ENCODE measurements around the gene NCR3LG1. TPM values are rescaled to one million over a fixed set of nuclear protein-coding genes. Genes with fewer than 3 reads are reported as not detected.

Gene NCR3LG1
- polyA plus RNA-seq, 1 donor (not counting 4 experiments of a cell fraction or from before 2014, with no cell fraction given): 3.9 TPM

DNA sequence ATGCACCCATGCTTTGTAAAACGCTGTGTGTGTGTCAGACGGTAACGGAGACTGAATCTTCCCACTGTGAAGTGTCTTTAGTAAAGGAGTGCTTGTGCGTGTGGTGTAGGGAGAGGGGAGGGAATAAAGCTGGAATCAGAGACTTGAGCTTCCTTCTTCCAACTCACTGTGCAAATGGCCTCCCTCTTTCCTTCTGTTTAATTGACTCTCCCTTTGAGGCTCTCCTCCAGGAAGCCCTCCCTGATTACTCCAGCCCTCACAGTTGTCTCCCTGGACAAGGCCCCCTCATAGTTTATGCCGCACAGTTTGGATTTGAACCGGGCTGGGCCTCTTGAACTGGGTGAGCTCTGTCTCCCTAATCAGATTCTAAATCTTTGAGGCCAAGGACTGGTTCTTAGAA lies 59.8 kb downstream of the NCR3LG1 start:
- no peak overlapping the region for H2AFZ ChIP-seq (ENCODE audit: control insufficient read depth, low read length)
- TF ChIP-seq EZH2 (IDR thresholded peaks at IDR 0.05; ENCODE audit: low read length): no peak
- TF ChIP-seq, protein P1, sequence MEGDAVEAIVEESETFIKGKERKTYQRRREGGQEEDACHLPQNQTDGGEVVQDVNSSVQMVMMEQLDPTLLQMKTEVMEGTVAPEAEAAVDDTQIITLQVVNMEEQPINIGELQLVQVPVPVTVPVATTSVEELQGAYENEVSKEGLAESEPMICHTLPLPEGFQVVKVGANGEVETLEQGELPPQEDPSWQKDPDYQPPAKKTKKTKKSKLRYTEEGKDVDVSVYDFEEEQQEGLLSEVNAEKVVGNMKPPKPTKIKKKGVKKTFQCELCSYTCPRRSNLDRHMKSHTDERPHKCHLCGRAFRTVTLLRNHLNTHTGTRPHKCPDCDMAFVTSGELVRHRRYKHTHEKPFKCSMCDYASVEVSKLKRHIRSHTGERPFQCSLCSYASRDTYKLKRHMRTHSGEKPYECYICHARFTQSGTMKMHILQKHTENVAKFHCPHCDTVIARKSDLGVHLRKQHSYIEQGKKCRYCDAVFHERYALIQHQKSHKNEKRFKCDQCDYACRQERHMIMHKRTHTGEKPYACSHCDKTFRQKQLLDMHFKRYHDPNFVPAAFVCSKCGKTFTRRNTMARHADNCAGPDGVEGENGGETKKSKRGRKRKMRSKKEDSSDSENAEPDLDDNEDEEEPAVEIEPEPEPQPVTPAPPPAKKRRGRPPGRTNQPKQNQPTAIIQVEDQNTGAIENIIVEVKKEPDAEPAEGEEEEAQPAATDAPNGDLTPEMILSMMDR (optimal IDR thresholded peaks at IDR 0.05 in 1 of 3, IDR thresholded peaks at IDR 0.05 in 1 of 3, conservative IDR thresholded peaks at IDR 0.05 in 1 of 3; ENCODE audit: extremely low read depth in 1 of 3, insufficient read depth in 2 of 3, low read length in 3 of 3): no peak
- no peaks in the 10 kb centered on the region for H3K36me3 ChIP-seq (ENCODE audit: control insufficient read depth in 2 of 2, extremely low read depth in 1 of 2, insufficient read depth in 2 of 2, low read length in 2 of 2)
- no peaks in the 10 kb centered on the region for H3K9me1 ChIP-seq (ENCODE audit: control insufficient read depth, extremely low read depth, insufficient read depth, low read length)
- no peak overlapping the region for H3K9ac ChIP-seq (ENCODE audit: control insufficient read depth, extremely low read depth, insufficient read depth, low read length)
- no peaks in the 10 kb centered on the region for H3K9me3 ChIP-seq (ENCODE audit: control insufficient read depth, low read depth, low read length)
- peaks cover 17% of the 10 kb centered on the region for H3K27me3 ChIP-seq (ENCODE audit: control insufficient read depth, extremely low read depth, insufficient read depth, low read length)
- dilution Hi-C loops (cut with MboI; ENCODE audit: extremely low pct_ligation_motif_present, low sequenced_read_pairs): no loop called here
- DNase-seq (ENCODE audit: low read depth, low spot score) (no peak), FAIRE-seq (no peak)
- no peak overlapping the region for H3K27ac ChIP-seq (ENCODE audit: control insufficient read depth, insufficient read depth, low read length)
- no peaks in the 10 kb centered on the region for H3K79me2 ChIP-seq (ENCODE audit: control insufficient read depth, insufficient read depth, low read length)
- H3K4me1 ChIP-seq (ENCODE audit: control insufficient read depth, extremely low read depth, insufficient read depth, low read length): no peaks in the 10 kb centered on the region
- no peak overlapping the region for H3K4me3 ChIP-seq (ENCODE audit: control insufficient read depth in 2 of 3, extremely low read depth in 1 of 3, insufficient read depth in 2 of 3, low read depth in 1 of 3, low read length in 3 of 3)
- H4K20me1 ChIP-seq (ENCODE audit: control insufficient read depth, extremely low read depth, insufficient read depth, low read length): no peaks in the 10 kb centered on the region
- H3K4me2 ChIP-seq (ENCODE audit: control insufficient read depth, extremely low read depth, insufficient read depth, low read depth, low read length): no peak overlapping the region

DNA sequence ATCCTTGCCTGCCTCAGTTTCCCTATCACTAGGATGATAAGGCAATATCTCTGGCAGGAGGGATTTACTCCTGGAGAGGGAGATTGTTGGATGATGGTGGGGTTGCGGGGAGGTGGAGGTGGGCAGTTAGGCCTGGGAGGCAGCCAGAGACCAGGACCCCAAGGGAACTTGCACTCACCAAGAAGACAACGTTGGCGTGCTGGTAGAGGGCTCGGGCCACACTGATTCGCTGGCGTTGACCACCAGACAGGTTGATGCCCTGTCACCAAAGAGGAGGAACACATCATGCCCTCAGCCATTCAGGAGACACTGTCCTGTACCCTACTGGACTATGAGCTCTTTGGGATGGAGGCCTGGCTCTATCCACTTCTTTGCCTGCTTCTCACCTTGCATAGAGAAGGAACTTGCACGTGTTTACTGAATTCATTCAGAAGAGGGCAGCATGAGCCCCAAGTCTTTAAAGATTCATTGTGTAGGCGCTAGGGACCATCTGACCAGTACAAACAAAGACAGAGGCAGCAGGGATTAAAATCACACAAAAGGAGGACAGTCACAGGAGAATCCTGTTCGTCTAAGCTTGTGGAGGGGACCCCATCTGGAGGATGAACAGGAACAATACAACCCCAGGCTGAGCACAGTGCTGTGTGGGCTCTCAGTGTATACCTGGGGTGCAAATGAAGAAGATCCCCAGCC lies 61.0 kb downstream of the NCR3LG1 start:
- H3K9me1 ChIP-seq (ENCODE audit: control insufficient read depth, extremely low read depth, insufficient read depth, low read length): no peaks in the 10 kb centered on the region
- H3K27ac ChIP-seq (ENCODE audit: control insufficient read depth, insufficient read depth, low read length): no peak overlapping the region
- no peak overlapping the region for H2AFZ ChIP-seq (ENCODE audit: control insufficient read depth, low read length)
- H3K4me3 ChIP-seq (ENCODE audit: control insufficient read depth in 2 of 3, extremely low read depth in 1 of 3, insufficient read depth in 2 of 3, low read depth in 1 of 3, low read length in 3 of 3): no peak overlapping the region
- H4K20me1 ChIP-seq (ENCODE audit: control insufficient read depth, extremely low read depth, insufficient read depth, low read length): no peaks in the 10 kb centered on the region
- dilution Hi-C loops (cut with MboI; ENCODE audit: extremely low pct_ligation_motif_present, low sequenced_read_pairs): no loop called here
- H3K4me1 ChIP-seq (ENCODE audit: control insufficient read depth, extremely low read depth, insufficient read depth, low read length): no peaks in the 10 kb centered on the region
- no peaks in the 10 kb centered on the region for H3K36me3 ChIP-seq (ENCODE audit: control insufficient read depth in 2 of 2, extremely low read depth in 1 of 2, insufficient read depth in 2 of 2, low read length in 2 of 2)
- H3K79me2 ChIP-seq (ENCODE audit: control insufficient read depth, insufficient read depth, low read length): no peaks in the 10 kb centered on the region
- FAIRE-seq (no peak), DNase-seq (ENCODE audit: low read depth, low spot score) (no peak)
- H3K27me3 ChIP-seq (ENCODE audit: control insufficient read depth, extremely low read depth, insufficient read depth, low read length): peaks cover 17% of the 10 kb centered on the region
- H3K9ac ChIP-seq (ENCODE audit: control insufficient read depth, extremely low read depth, insufficient read depth, low read length): no peak overlapping the region
- H3K4me2 ChIP-seq (ENCODE audit: control insufficient read depth, extremely low read depth, insufficient read depth, low read depth, low read length): no peak overlapping the region
- no peaks in the 10 kb centered on the region for H3K9me3 ChIP-seq (ENCODE audit: control insufficient read depth, low read depth, low read length)
- TF ChIP-seq, protein P1 (optimal IDR thresholded peaks at IDR 0.05 in 1 of 3, IDR thresholded peaks at IDR 0.05 in 1 of 3, conservative IDR thresholded peaks at IDR 0.05 in 1 of 3; ENCODE audit: extremely low read depth in 1 of 3, insufficient read depth in 2 of 3, low read length in 3 of 3): no peak
- no peak for TF ChIP-seq EZH2 (IDR thresholded peaks at IDR 0.05; ENCODE audit: low read length)

All from keratinocyte (primary cell).